Measurements from ENCODE around the gene TRMT6. TPM values are rescaled to one million over a fixed set of nuclear protein-coding genes. Genes with fewer than 3 reads are reported as not detected.

Gene TRMT6
- total RNA-seq (2022; extraction: Qiagen RNA extraction): 33.8 to 42.4 TPM (median 35.6 TPM) in 5 replicates

GRCh38 chr20:5950271-5951031, at the start of gene TRMT6, which contains the start of gene MCM8:
Gene TRMT6, minus strand, starts transcription at chr20:5950533. Its CDS starts 128 bp downstream, at chr20:5950405.
Gene MCM8, plus strand, starts transcription at chr20:5950652. Its CDS starts 1,364 bp downstream, at chr20:5952016.

Other genes with a start within 250 kb of the TRMT6 start
- gene SHLD1, start 200.1 kb downstream of the TRMT6 start, total RNA-seq (2022; extraction: Qiagen RNA extraction): 6.4 to 8.9 TPM (median 7.7 TPM) in 5 replicates
- gene CHGB, start 39.0 kb downstream of the TRMT6 start, total RNA-seq (2022; extraction: Qiagen RNA extraction): 2.3 to 3.2 TPM (median 3.0 TPM) in 5 replicates
- gene MCM8, start 119 bp upstream of the TRMT6 start, total RNA-seq (2022; extraction: Qiagen RNA extraction): 18.2 to 24.0 TPM (median 21.4 TPM) in 5 replicates
- gene CRLS1, start 55.6 kb upstream of the TRMT6 start, total RNA-seq (2022; extraction: Qiagen RNA extraction): 49.9 to 78.9 TPM (median 70.8 TPM) in 5 replicates
- 0.05 TPM in 1 of 5 replicates, not detected in the others for gene LRRN4, start 103.5 kb upstream of the TRMT6 start, total RNA-seq (2022; extraction: Qiagen RNA extraction)
- gene FERMT1, start 172.5 kb upstream of the TRMT6 start, total RNA-seq (2022; extraction: Qiagen RNA extraction): 15.4 to 17.4 TPM (median 16.2 TPM) in 5 replicates